ENCODE data around the gene TRIM31.

TRIM31 gene

GRCh38 chr6:30152016-30152673 lies 39.3 kb upstream of the TRIM31 start:
- no peak overlapping the region for H3K4me3 ChIP-seq (ENCODE audit: low read depth, low read length)

GRCh38 chr6:30151580-30151979 lies 38.7 kb upstream of the TRIM31 start:
- TF ChIP-seq CTCF (IDR thresholded peaks at IDR 0.05; ENCODE audit: low read depth, low read length) = no peak
- H3K4me3 ChIP-seq (ENCODE audit: low read depth, low read length) = no peak overlapping the region

More at GRCh38 chr6:30152016-30152673, 39.3 kb upstream of the TRIM31 start:
- no peak for TF ChIP-seq CTCF (IDR thresholded peaks at IDR 0.05; ENCODE audit: low read depth, low read length)

- no peak overlapping the region for H3K4me3 ChIP-seq (ENCODE audit: low read depth, low read length)
- TF ChIP-seq CTCF (IDR thresholded peaks at IDR 0.05; ENCODE audit: low read depth, low read length) = no peak
Observed at GRCh38 chr6:30150671-30151395, 37.9 kb upstream of the TRIM31 start.

GRCh38 chr6:30149858-30150550 lies 37.1 kb upstream of the TRIM31 start:
- TF ChIP-seq CTCF (IDR thresholded peaks at IDR 0.05; ENCODE audit: low read depth, low read length) = no peak
- no peak overlapping the region for H3K4me3 ChIP-seq (ENCODE audit: low read depth, low read length)

- no peak overlapping the region for H3K4me3 ChIP-seq (ENCODE audit: low read depth, low read length)
- TF ChIP-seq CTCF (IDR thresholded peaks at IDR 0.05; ENCODE audit: low read depth, low read length) = no peak
Observed at GRCh38 chr6:30149234-30149633, 36.3 kb upstream of the TRIM31 start.

GRCh38 chr6:30147096-30147495 lies 34.2 kb upstream of the TRIM31 start:
- no peak overlapping the region for H3K4me3 ChIP-seq (ENCODE audit: low read depth, low read length)
- no peak for TF ChIP-seq CTCF (IDR thresholded peaks at IDR 0.05; ENCODE audit: low read depth, low read length)

- TF ChIP-seq CTCF (IDR thresholded peaks at IDR 0.05; ENCODE audit: low read depth, low read length) = no peak
Observed at GRCh38 chr6:30145818-30146217, 32.9 kb upstream of the TRIM31 start.

More at GRCh38 chr6:30145818-30146217, 32.9 kb upstream of the TRIM31 start:
- H3K4me3 ChIP-seq (ENCODE audit: low read depth, low read length) = no peak overlapping the region

Measured in WI38 (cell line).